Progenitor cell of endocrine pancreas (in vitro differentiated cells): ENCODE results near the gene SURF6. TPM values are rescaled to one million over a fixed set of nuclear protein-coding genes. Genes with fewer than 3 reads are reported as not detected.
A peak's percentile ranks its signal among the peaks of the same experiment; 100 is the strongest.

Source experiments
- DNase-seq: peaks from one replicate; pipeline ENCODE4 v3.0.0; 2021; ENCODE audit warnings: low spot score; ENCODE audit not compliant: unreplicated experiment
- H3K27ac Mint-ChIP-seq: 2 replicates; pipeline ENCODE4 v1.8.0; 2021; ENCODE audit warnings: mild to moderate bottlenecking, moderate library complexity, mixed read lengths
- H3K27me3 Mint-ChIP-seq: 2 replicates; pipeline ENCODE4 v1.8.0; 2021; ENCODE audit warnings: mixed read lengths
- H3K36me3 Mint-ChIP-seq: 2 replicates; pipeline ENCODE4 v1.8.0; 2022; ENCODE audit warnings: mixed read lengths; ENCODE audit not compliant: insufficient read depth
- H3K4me1 Mint-ChIP-seq: 2 replicates; pipeline ENCODE4 v1.8.0; 2021; ENCODE audit warnings: low read depth, mixed read lengths
- H3K4me3 Mint-ChIP-seq: 2 replicates; pipeline ENCODE4 v1.8.0; 2021; ENCODE audit warnings: low read depth, mild to moderate bottlenecking, moderate library complexity, mixed read lengths
- H3K9me3 Mint-ChIP-seq: 2 replicates; pipeline ENCODE4 v1.8.0; 2021; ENCODE audit warnings: low read depth, mixed read lengths
- CTCF ChIP-seq: fragments of 200-600 bp; sonication (generic); IDR thresholded peaks from one replicate; pipeline ENCODE4 v1.5.0; 2021; ENCODE audit warnings: antibody characterized with exemption, mild to moderate bottlenecking; ENCODE audit not compliant: unreplicated experiment
- long read RNA-seq: library from polyadenylated mRNA; unstranded; transcript quantifications from one replicate; pipeline ENCODE4 v2.0.0, GENCODE V29; 2020
- total RNA-seq: library from RNA; stranded (reverse); gene quantifications from 2 replicates; pipeline ENCODE4 v1.2.1, GENCODE V29; 2021

The SURF6 gene
- 21.3 and 23.1 TPM in 2 replicates for total RNA-seq
- long read RNA-seq, full-length matches to known transcripts: 40 of 52 reads
- long read RNA-seq, partial matches to known transcripts: 3 of 52 reads
- long read RNA-seq, other reads (novel, unspliced or antisense): 9 of 52 reads

GRCh38 chr9:133335924-133336811 is at the start of gene SURF6:
TSS of gene SURF6 (minus strand) at chr9:133336188. CDS start at chr9:133336132, 56 bp downstream.
- Mint-ChIP-seq H3K27ac (peak within 1 kb of the TSS; percentile 95), H3K9me3 (no peaks in the 10 kb centered on the region), H3K36me3 (peaks cover 16% of the 10 kb centered on the region), H3K4me3 (peak within 1 kb of the TSS; percentile 97), H3K27me3 (no peaks in the 10 kb centered on the region), H3K4me1 (peaks cover 8% of the 10 kb centered on the region)
- no peak for TF ChIP-seq CTCF
- DNase-seq: peak; percentile 82

GRCh38 chr9:133385452-133385851 is 49.5 kb upstream of the SURF6 start:
- DNase-seq: no peak
- no peaks in the 10 kb centered on the region for H3K36me3 Mint-ChIP-seq
- H3K4me1 Mint-ChIP-seq: peaks cover 11% of the 10 kb centered on the region
- no peak for TF ChIP-seq CTCF
- no peaks in the 10 kb centered on the region for H3K27me3 Mint-ChIP-seq
- H3K4me3 Mint-ChIP-seq: no peak overlapping the region
- H3K27ac Mint-ChIP-seq: no peak overlapping the region
- no peaks in the 10 kb centered on the region for H3K9me3 Mint-ChIP-seq

- Mint-ChIP-seq H3K4me1 (peaks cover 9% of the 10 kb centered on the region), H3K9me3 (no peaks in the 10 kb centered on the region), H3K36me3 (no peaks in the 10 kb centered on the region), H3K4me3 (no peak overlapping the region), H3K27ac (peak overlapping the region; percentile 70), H3K27me3 (no peaks in the 10 kb centered on the region)
- no peak for DNase-seq
- no peak for TF ChIP-seq CTCF
Measured at GRCh38 chr9:133384736-133385321, 48.8 kb upstream of the SURF6 start.

- no peaks in the 10 kb centered on the region for H3K9me3 Mint-ChIP-seq
- H3K27me3 Mint-ChIP-seq: no peaks in the 10 kb centered on the region
- no peak overlapping the region for H3K4me3 Mint-ChIP-seq
- no peak overlapping the region for H3K27ac Mint-ChIP-seq
- DNase-seq: no peak
- H3K36me3 Mint-ChIP-seq: no peaks in the 10 kb centered on the region
- H3K4me1 Mint-ChIP-seq: peaks cover 7% of the 10 kb centered on the region
- no peak for TF ChIP-seq CTCF
Measured at GRCh38 chr9:133383438-133383837, 47.5 kb upstream of the SURF6 start.

- Mint-ChIP-seq H3K36me3 (no peaks in the 10 kb centered on the region), H3K4me1 (peaks cover 7% of the 10 kb centered on the region), H3K4me3 (no peak overlapping the region), H3K27me3 (no peaks in the 10 kb centered on the region), H3K27ac (no peak overlapping the region), H3K9me3 (no peaks in the 10 kb centered on the region)
- no peak for DNase-seq
- TF ChIP-seq CTCF: no peak
Measured at GRCh38 chr9:133382507-133383141, 46.6 kb upstream of the SURF6 start.
